T-helper 1 cell (primary cell): ENCODE data around the gene NRP1.
"Not testable (repeated sequence)": the region's sequence is repeated elsewhere in the genome, so short reads cannot be mapped to it uniquely, and the experiment has no call there.

Experiments used
- DNase-seq, 5 donors: peaks; one replicate each; pipeline ENCODE4 v3.0.0-alpha.2; 2012 to 2020

NRP1 gene

DNA sequence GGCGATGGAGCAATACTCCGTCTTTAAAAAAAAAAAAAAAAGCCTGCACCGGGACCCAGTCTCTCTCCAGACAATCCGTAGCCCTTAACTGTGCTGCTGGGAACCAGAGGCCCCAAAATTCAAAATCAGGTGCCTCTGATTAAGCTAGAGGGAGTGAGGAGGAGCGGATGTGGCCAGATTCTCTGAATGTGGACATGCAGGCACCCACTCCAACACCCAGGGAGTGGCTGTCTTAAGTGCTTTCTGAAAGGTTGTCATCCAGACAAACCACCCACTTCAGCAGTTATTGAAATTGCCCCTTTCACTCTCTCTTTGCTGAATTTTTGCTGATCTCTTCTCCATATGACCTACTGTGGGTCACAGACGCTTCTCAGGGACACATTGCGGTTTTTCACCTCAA lies 14.2 kb downstream of the NRP1 start:
- no peak for DNase-seq

DNA sequence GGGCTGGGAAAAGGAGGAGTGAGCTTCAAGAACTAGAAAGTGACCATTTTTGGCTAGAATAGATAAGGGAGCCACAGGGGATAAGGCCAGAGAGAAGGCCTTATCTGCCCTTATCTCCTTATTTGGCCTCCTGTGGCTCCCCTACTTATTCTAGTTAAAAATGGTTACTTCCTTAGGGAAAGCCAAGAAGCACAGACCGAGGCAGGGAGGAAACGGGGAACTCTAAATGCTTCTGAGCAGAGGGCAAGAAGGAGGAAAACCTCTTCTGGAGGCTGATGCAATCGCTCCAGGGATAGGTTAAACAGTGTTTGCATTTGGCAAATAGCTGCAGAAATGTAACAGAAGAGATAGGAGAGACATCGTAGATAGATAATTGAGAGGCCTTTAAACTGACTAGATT lies 18.6 kb downstream of the NRP1 start:
- no peak for DNase-seq

DNA sequence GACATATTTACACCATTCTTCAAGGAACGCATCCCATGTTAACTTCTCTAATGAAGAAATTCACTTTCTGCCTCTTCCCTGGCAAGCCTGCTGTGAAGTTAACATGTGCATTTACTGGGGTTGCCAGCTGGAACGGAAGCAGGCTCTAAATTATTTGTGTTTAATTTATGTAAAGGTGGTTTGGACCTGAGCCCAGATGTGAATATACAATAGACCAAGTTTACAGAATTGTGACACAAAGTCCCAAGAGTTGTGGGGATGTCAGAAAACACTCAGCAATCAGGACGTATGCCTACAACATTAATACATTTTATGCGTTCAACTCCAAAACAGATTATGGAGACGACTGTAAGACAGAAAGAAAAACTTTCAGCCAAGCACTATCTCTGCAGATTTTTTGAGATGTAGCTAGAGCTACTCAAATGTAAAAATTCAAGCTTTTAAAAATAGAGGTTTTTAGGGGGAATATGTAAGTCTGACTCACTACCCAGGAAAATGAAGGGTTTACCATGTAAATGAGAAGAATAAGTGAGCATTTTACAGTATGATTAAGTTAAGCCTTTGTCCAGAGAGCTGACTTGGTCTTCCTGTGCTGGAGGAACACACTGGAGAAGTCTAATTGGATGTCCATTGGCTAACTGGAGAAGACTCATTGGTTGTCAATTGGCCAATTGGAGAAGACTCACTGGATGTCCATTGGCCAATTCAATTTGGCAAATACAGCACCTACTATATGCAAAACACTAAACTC lies 19.5 kb downstream of the NRP1 start:
- no peak for DNase-seq

DNA sequence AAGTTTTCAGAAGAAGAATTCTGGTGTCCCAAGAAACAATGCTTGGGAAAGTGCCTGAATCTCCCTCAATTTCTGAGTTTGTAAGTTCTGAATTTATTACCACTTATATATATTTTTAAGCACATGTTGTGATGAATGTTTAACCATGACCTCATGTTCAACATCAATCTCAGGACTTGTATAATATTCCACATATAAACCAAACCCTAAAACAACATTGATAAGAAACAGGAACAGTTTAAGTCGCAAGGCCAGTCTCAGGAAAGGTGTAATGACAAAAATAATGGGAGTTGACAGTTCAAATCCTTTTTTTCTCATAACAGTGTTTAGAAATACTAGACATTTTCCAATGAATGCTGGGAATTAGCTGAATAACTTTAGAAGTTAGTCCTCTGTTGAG lies 22.8 kb downstream of the NRP1 start:
- DNase-seq, result no peak

DNA sequence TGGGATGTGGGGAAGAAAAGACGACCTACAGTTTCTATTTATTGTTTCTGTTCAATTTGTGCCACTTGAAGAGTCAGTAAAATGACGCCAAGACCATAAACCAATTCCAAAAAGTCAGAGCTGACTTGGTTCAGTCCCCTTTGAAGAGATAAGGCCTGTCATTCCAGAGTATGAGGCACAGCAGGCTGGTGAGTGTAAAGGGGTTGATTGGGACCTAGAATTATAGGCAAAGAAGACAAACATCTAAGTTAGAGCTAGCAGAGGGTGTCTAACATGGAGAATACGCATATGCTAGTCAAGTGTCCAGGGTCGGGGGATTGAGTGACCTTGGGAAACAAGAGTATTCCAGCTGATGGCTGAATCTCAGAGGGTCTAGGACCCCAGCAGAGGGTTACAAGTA lies 23.6 kb downstream of the NRP1 start:
- no peak for DNase-seq

DNA sequence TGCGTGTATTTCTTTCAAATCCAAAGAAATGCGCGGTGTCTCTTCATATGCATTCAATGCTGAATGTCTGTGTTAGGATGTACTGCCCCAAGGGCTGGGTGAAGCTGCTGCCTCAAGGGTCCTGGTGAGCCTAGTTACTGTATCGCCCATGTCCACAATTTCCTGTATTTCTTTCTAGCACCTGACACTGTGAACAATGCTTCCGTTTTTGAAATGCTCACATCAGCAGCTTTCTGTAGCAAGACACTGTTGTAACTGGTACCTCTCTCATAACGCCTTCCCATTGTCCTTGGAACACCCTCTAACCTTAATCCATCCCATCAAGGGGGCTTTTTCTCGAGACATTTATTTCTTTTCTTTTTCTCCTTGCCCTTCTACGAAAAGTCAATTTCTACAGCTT lies 25.1 kb downstream of the NRP1 start:
- DNase-seq, result no peak

DNA sequence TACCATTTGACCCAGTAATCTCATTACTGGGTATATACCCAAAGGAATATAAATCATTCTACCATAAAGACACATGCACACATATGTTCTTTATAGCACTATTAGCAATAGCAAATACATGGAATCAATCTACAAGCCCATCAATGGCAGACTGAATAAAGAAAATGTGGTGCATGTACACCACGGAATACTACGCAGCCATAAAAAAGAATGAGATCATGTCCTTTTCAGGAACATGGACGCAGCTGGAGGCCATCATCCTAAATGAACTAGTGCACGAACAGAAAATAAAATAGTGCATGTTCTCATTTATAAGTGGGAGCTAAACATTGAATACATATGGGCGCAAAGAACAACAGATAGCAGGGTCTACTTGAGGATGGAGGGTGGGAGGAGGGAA lies 26.6 kb downstream of the NRP1 start:
- DNase-seq, result no peak

DNA sequence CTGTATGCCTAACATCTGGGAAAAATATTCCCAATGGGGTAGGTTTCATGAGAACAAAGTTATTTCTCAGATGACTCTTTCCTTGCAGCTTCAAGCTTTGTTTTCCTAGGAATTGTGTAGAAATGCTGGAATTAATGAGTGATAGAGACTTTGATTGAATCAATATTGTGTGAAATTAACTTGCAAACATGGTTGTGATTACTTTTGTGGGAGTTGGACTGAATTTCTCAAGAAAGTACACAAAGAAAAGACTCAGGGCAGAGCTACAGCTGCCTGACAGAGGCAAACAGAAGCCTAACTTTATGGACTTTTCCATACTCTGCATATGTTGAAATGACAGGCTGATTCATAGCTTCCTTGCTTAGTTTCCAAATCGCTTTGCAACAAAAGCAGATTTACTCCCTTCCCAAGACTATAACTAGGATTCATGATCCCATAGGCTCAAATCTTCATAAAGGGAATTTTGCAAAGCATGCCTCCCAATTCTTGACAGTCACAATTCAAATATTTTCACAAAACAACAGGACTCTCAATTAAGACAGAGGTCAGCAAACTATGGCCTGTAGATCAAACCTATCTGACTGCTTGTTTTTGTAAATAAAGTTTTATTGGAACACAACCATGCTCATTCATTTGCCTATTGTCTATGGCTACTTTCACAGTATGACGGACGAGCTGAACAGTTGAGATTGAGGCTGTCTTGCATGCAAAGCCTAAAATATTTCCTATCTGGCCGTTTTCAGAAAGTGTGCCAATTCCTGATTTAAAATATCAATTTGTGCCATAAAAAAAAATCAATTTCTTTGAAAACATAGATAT lies 27.6 kb downstream of the NRP1 start:
- no peak for DNase-seq

DNA sequence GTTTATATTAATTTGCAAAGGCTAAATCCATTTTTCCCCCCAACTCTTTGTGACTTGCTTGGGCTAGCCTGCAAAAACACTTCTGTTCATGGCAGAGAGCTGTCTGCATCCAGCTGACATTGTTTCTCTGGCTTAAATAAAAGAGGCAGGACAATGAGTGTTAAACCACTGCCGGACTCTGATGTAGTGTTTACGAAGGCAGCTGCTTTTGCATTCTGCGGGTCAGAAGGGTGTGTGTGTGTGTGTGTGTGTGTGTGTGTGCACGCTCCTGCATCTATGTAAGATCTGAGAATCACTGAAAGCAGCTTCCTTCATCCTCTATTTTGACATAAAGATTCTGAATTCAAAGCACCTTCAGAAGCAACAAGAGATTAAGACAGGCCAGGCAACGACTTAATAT lies 28.3 kb downstream of the NRP1 start:
- DNase-seq, result no peak

DNA sequence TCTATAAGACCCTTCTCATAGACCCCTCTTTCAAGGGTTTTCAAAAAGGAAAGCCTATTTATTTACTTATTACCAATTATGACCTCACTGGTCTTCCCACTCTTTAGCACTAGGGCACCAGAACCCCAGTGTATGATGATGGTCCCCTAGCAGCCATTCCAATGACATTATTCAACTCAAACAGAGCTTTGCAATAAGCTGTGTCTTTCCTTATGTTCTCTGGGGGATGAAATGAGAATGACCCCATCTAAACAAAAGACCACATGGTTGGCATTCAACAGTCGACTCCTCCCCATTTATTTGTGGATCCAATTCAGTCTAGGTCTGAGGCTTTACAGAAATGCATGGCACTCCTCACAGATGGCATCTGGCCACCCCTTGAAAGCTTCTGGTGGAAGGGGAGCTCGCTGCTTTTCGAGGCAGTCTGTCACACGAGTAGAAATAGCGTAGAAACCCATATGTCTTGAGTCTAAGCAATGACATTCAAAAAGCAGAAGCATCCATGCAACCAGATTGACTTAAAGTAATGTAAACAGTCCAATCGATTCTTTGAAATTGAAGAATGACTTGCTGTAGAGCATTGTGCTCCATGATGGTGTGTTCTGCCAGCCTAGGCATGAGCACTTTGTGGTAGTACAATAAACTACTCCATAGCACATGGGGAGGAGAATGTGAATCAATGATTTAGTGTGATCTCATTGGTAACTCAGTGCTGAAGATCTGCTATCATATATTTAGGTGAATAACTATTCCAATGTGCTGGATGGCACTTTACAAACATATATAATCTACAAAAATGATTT lies 29.8 kb downstream of the NRP1 start:
- DNase-seq, result no peak

DNA sequence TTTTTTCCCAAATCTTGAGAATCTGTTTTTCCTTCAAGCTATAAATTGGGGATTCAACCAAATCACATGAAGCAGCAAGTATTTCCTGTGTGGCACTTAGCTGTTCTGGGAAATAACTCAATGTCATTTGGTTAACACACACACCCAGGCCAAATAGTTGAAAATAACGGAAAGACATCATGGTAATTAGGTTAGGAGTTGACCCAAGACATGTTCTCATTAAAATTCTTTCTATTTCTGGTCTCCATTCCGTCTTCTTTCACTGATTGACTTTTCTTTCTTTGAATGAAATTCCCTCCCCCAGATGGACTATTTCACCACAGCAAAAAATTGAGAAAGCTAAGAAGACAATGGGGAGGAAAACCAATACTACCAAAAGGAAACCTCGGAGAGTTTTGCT lies 30.5 kb downstream of the NRP1 start:
- no peak for DNase-seq

DNA sequence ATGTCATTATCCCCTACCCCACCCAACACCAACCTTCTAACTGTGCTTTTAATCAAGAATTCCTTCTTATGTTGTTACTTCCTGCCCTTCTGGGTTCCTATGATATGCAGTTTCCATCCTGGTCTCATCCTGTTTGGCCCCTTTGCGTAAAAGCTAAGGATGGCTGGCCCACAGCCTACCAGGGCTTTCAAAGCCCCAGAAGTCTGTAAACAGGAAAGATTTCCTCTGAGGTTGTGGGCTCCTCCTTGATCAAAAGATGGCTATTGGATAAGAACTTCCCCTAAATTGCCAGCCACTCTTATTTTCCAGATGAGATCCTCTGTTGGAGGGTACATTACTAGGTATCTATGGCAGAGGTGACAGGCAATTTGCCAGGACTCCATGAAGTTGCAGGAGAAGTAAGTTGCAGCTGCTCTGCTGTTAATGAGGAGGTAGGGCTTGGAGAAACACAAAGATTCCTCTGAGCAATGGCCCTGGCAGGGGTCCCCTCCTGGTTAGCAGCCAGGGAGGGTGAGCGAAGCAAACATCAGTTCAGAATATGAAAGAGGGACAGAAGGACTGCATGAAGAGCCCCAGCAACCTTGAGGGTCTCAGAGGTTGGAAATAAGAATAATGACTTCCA lies 32.1 kb downstream of the NRP1 start:
- DNase-seq, result no peak

DNA sequence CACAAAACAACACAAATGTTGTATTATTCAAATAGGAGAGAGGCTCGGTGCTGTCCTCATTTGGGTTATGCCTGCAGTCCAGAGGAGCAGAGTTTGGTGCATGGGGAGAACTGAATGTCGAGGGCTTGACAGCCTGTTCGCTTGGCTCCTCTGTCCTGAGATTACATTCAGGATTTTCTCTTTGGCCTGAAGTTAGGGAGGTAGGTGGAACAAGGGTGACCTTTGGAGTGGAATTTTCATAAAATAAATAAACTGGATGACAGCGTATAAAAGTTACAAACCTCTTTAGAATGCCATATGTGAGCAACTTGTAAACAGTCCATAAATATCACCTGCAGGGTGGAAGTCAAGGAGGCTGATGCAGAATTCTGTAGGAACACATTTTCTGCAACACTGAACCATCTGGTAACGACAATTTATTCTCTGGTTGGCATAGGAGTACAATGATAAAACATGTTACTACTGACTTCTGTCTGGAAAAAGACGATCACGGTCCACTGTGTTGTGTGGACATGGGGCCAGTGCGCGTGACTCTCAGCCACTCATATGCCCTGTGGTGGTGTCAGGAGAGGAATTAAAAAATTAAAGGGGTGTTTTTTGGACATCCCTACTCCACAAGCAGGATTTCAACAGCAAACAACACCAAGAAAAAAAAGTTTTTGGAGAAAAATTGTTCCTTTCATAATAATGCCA lies 33.2 kb downstream of the NRP1 start:
- DNase-seq, result no peak

DNA sequence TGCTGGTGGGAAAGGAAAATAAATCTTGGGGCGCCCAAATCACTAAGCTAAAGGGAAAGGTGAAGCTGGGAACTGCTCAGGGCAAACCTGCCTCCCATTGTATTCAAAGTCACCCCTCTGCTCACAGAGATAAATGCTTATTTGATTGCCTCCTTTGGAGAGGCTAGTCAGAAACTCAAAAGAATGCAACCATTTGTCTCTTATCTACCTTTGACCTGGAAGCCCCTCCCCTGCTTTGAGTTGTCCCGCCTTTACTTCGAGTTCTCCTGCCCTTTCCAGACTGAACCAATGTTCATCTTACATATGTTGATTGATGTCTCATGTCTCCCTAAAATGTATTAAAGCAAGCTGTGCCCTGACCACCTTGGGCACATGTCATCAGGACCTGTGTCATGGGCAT lies 33.9 kb downstream of the NRP1 start:
- not testable (repeated sequence) for DNase-seq

DNA sequence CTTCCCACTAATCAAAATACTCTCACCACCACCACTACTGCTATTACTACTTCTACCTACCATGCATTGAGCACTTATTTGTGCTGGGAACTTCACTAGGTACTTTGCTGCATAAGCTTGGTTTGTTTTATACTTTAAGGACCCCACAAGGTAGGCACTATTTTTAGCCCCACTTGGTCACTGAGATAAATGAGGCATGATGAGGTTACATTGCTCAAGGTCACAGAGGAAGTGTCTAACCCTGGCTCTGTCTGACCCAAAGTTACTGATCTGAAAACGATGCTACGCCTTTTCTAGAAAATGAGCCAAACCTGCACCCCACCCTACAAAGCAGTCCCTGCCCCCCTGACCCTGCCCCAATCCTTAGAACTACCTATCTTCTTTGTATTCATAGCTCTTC lies 35.6 kb downstream of the NRP1 start:
- DNase-seq, result no peak

DNA sequence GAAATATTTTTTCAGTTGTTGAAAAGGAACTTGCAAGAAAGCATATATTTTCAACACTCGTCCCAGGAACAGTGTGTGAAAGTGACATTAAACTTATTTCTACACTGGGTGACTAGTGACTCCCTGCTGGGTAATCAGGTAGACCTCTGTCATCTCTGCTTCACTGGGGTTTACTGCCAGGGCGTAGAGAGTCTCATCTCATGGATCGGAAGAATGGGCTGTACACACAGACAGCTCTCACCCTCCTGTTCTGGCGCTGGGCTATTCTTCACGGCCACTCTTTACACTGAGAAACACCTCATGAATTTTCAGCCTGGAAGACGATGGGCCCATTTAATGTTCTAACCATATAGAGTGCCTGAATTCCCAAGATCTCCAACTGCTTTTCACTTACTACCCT lies 36.4 kb downstream of the NRP1 start:
- no peak for DNase-seq

DNA sequence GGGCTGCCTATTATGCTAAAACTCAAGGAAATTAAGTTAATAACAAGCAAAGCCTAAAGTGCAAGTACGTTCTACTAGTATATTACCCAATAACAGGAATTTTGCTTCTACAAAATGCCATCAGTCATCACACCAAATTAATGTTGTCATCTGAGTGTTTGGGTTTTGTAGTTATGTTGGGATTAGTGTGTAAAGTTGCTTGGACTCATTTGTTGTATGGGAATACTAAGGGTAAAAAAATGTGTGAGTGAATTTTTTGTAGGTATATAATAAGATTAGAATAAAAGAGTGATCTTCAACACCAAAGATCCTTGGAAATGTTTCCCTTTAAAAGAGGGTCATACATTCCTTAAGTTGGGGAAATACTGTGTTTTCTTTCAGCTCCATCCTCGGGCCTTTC lies 38.6 kb downstream of the NRP1 start:
- no peak for DNase-seq

DNA sequence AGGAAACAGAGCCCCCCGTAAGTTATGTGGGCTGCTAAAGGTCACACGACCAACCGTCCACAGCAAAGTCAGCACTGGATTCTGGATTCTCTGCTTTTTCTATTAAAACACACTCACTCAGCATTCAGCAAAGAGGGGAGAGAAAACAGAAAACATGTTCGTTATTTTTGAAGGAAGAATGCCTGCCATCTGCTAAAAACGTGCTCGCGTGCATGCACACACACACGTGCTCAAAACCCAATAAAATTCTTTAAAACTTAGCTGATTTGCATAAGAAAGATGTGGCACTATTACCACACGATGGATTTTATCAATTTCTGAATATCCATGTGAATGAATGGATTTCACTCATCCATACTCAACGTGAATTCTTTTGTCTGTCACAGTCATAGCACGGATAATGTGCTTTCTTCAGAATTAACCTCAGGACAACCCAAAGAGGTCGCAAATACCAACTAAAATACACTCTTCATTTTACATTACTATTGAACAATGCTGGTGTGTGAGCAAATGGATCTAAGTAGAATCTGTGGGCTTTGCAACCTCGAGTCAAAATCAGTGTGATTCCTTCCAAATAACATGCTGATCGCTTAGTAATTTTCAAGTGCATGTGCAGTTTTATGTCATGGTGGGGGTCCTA lies 40.8 kb downstream of the NRP1 start:
- no peak for DNase-seq

DNA sequence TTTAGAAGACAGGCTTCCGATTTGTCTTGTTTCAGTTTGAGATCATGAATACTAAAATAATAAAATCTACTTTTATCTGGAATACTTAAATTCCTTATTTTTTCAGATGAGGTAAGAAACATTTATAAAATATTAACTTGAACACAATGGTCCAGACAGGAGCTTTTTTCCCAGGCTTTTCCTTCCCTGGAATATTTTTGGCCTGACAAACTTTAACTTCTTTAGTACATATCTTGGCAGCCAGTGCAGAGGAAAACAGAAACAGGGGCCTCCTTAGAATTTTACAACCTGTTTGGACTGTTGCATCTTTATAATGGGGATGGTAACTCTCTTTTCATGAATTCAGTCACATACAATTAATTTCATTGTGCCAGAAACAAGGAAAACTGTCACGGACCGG lies 41.4 kb downstream of the NRP1 start:
- no peak for DNase-seq

DNA sequence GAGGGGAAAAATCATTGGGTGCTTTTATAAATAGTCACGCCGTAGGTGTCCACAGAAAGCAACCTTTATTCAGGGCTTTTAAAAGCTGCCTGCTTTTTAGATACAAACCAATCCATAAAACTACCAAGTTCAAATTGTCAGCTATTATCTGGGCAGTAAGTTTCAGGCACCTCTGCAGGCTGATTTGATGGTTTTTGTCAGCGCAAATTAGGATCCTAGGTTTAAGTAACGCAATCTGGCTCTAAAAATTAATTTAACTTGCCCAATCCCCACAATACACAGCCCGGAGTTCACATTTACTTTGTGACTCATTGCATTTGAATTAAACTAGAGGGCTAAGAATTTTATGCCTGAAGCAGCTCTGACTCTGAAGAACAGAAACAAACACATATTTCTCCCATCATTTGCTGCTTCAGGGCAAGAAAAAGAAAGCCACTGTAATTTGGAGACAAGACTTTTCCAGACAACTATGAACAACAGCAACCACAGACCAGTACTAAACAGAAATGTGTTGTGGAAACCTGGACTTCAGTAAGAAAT lies 43.3 kb downstream of the NRP1 start:
- no peak for DNase-seq

DNA sequence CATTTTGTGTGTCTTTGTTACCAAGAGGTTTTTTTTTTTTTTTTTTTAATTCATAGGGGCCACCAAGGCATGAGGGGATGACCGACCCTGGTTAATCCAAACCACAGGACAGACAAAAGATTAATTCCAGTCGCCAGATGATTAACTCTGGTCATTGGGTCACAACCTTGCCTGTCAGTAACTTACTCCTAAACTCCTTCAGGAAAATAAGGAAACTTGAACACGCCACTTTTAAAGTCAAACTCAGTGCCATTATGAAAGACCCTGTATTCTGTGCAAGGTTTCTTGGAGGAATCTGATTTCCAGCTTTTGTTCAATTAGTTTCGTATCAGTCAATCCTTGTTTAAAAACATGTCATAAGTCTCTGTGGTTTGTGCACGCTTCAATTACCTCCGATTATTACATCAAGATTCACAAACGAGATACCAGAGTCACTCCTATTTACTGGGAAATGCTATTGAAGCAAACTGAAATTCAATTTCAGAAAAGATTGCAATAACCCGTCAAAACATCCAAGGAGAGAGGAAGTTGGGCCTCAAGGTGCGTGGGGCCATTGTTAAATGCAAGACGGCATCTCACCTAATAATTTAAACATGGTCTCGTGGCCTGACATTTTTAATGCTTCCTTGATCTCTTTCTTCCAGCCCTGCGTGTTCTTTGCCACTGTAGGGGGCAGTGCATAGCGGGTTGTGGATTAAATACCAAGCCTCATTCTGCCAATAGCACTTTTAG lies 44.0 kb downstream of the NRP1 start:
- DNase-seq, result no peak
